Glomerular visceral epithelial cell (primary cell): ENCODE data around the gene FUCA2.
"Not testable (repeated sequence)": the region's sequence is repeated elsewhere in the genome, so short reads cannot be mapped to it uniquely, and the experiment has no call there.

Experiments used
- DNase-seq: peaks from one replicate; pipeline ENCODE4 v3.0.0-alpha.2; 2016; ENCODE audit errors: extremely low spot score

FUCA2 gene

GRCh38 chr6:143498428-143498827 is 13.1 kb downstream of the FUCA2 start:
- DNase-seq: no peak

GRCh38 chr6:143496974-143497373 is 14.5 kb downstream of the FUCA2 start:
- no peak for DNase-seq

- no peak for DNase-seq
Observed at GRCh38 chr6:143490775-143491174, 20.7 kb downstream of the FUCA2 start.

- no peak for DNase-seq
Observed at GRCh38 chr6:143490244-143490643, 21.3 kb downstream of the FUCA2 start.

GRCh38 chr6:143486752-143487151 is 24.8 kb downstream of the FUCA2 start:
- no peak for DNase-seq

- no peak for DNase-seq
Observed at GRCh38 chr6:143485967-143486366, 25.6 kb downstream of the FUCA2 start.

GRCh38 chr6:143482593-143482992 is 28.9 kb downstream of the FUCA2 start:
- no peak for DNase-seq

- no peak for DNase-seq
Observed at GRCh38 chr6:143478479-143479062, 32.9 kb downstream of the FUCA2 start.

- no peak for DNase-seq
Observed at GRCh38 chr6:143476545-143476944, 35.0 kb downstream of the FUCA2 start.

- no peak for DNase-seq
Observed at GRCh38 chr6:143471822-143472221, 39.7 kb downstream of the FUCA2 start.

- DNase-seq: not testable (repeated sequence)
Observed at GRCh38 chr6:143468823-143469222, 42.7 kb downstream of the FUCA2 start.

- no peak for DNase-seq
Observed at GRCh38 chr6:143468026-143468425, 43.5 kb downstream of the FUCA2 start.

- DNase-seq: no peak
Observed at GRCh38 chr6:143465546-143465945, 46.0 kb downstream of the FUCA2 start.

- DNase-seq: peak; percentile 28
Observed at GRCh38 chr6:143457563-143458359, 53.8 kb downstream of the FUCA2 start.

GRCh38 chr6:143451531-143451930 is 60.0 kb downstream of the FUCA2 start:
- no peak for DNase-seq

GRCh38 chr6:143450453-143451371 is 60.8 kb downstream of the FUCA2 start, which contains the start of the genes ADAT2 and PEX3:
ADAT2 (minus strand) TSS chr6:143450695; CDS start chr6:143450658, 37 bp downstream.
PEX3 (plus strand) TSS chr6:143450805; CDS start chr6:143451043, 238 bp downstream.
- DNase-seq: peak; percentile 96

- DNase-seq: peak; percentile 42
Observed at GRCh38 chr6:143449714-143450452, 61.6 kb downstream of the FUCA2 start.

GRCh38 chr6:143449082-143449713 is 62.3 kb downstream of the FUCA2 start:
- no peak for DNase-seq

- DNase-seq: not testable (repeated sequence)
Observed at GRCh38 chr6:143447865-143448264, 63.7 kb downstream of the FUCA2 start.
